K562 (cell line): ENCODE measurements around the gene SHB. TPM values are rescaled to one million over a fixed set of nuclear protein-coding genes. Genes with fewer than 3 reads are reported as not detected.

Source experiments
- ATF3 ChIP-seq, 2 experiments: fragments of 450-650 bp in 1 of 2; sonication (generic) in 1 of 2; formaldehyde crosslinking in 1 of 2; IDR thresholded peaks in 1 of 2; conservative IDR thresholded peaks in 1 of 2; 2 replicates each; pipeline versions ENCODE4 v1.6.1 to v1.8.1; 2016 to 2023; ENCODE audit warnings: mild to moderate bottlenecking in 2 of 2, moderate library complexity in 2 of 2, inconsistent platforms in 1 of 2, missing genetic modification reagents in 1 of 2
- CBX3 ChIP-seq, 2 experiments: IDR thresholded peaks; 1 replicate in 1 of 2; 2 replicates in 1 of 2; pipeline ENCODE4 v1.6.1; 2012; ENCODE audit warnings: inconsistent platforms in 2 of 2, low read length in 2 of 2, borderline replicate concordance in 1 of 2, control low read depth in 1 of 2
- CCAR2 ChIP-seq: fragments of 200-400 bp; formaldehyde crosslinking; IDR thresholded peaks from 2 replicates; pipeline ENCODE4 v1.6.1; 2017; ENCODE audit warnings: mild to moderate bottlenecking, low read depth, low read length
- CGGBP1 ChIP-seq: fragments of 250-450 bp; sonication (Bioruptor Pico); IDR thresholded peaks from 2 replicates; pipeline ENCODE4 v1.9.0; 2021; ENCODE audit warnings: mild to moderate bottlenecking
- FOSL1 ChIP-seq: fragments of 200-800 bp; sonication (Bioruptor generic); conservative IDR thresholded peaks from 2 replicates; pipeline ENCODE4 v1.6.1; 2016; ENCODE audit warnings: missing genetic modification characterization, missing compliant biosample characterization
- MEIS2 ChIP-seq: fragments of 450-650 bp; IDR thresholded peaks from 2 replicates; pipeline ENCODE4 v1.6.1; 2014; ENCODE audit warnings: mild to moderate bottlenecking; ENCODE audit not compliant: partially characterized antibody
- MTA3 ChIP-seq: fragments of 450-650 bp; formaldehyde crosslinking; IDR thresholded peaks from 2 replicates; pipeline ENCODE4 v1.6.1; 2017; ENCODE audit warnings: mild to moderate bottlenecking, borderline replicate concordance
- NBN ChIP-seq: fragments of 450-650 bp; IDR thresholded peaks from 2 replicates; pipeline ENCODE4 v1.6.1; 2016; ENCODE audit warnings: low read depth, mild to moderate bottlenecking
- PBX2 ChIP-seq, 2 experiments: IDR thresholded peaks in 1 of 2; conservative IDR thresholded peaks in 1 of 2; 2 replicates each; pipeline ENCODE4 v1.6.1; 2016; ENCODE audit warnings: low read depth in 2 of 2, mild to moderate bottlenecking in 1 of 2, missing compliant biosample characterization in 1 of 2, missing genetic modification characterization in 1 of 2, moderate library complexity in 1 of 2
- PPARD ChIP-seq: fragments of 250-450 bp; sonication (Bioruptor Pico); IDR thresholded peaks from 2 replicates; pipeline ENCODE4 v1.8.0; 2022; ENCODE audit warnings: inconsistent platforms, mild to moderate bottlenecking, moderate library complexity
- RFX7 ChIP-seq: fragments of 250-450 bp; sonication (Bioruptor Pico); IDR thresholded peaks from 2 replicates; pipeline ENCODE4 v1.5.1; 2021; ENCODE audit warnings: mild to moderate bottlenecking
- SMARCA4 ChIP-seq: fragments of 450-650 bp; IDR thresholded peaks from 2 replicates; pipeline ENCODE4 v1.6.1; 2016
- SRSF1 ChIP-seq: fragments of 200-400 bp; formaldehyde crosslinking; IDR thresholded peaks from 2 replicates; pipeline ENCODE4 v1.6.1; 2017; ENCODE audit warnings: mild to moderate bottlenecking, low read depth, low read length, moderate library complexity
- ZBTB33 ChIP-seq: sonication (generic); formaldehyde crosslinking; IDR thresholded peaks from 2 replicates; pipeline ENCODE4 v1.8.1; 2023; ENCODE audit warnings: mild to moderate bottlenecking, missing genetic modification reagents
- ZNF239 ChIP-seq: fragments of 250-450 bp; sonication (Bioruptor Pico); IDR thresholded peaks from 2 replicates; pipeline ENCODE4 v1.4.0; 2020; ENCODE audit warnings: mild to moderate bottlenecking
- ZNF263 ChIP-seq: sonication (generic); formaldehyde crosslinking; IDR thresholded peaks from 2 replicates; pipeline ENCODE4 v1.8.0; 2022; ENCODE audit warnings: mild to moderate bottlenecking, missing genetic modification reagents, borderline replicate concordance
- ZNF511 ChIP-seq: sonication (generic); formaldehyde crosslinking; IDR thresholded peaks from 2 replicates; pipeline ENCODE4 v1.8.0; 2022; ENCODE audit warnings: mild to moderate bottlenecking, missing genetic modification reagents
- ZNF696 ChIP-seq: fragments of 250-450 bp; sonication (Bioruptor Pico); conservative IDR thresholded peaks from 2 replicates; pipeline ENCODE4 v1.4.0; 2020; ENCODE audit warnings: mild to moderate bottlenecking, moderate library complexity
- ZNF717 ChIP-seq: fragments of 250-450 bp; sonication (Bioruptor Pico); IDR thresholded peaks from 2 replicates; pipeline ENCODE4 v1.5.0; 2021
- polyA plus RNA-seq, 8 experiments: library from polyadenylated mRNA; depleted of rRNA in 4 of 8; stranded (reverse) in 5 of 8; unstranded in 3 of 8; fragments of >200 nt; fragmentation: Nextera tagmentation in 2 of 8; fragmentation: Illumina TruSeq in 1 of 8; extraction: Ambion mirVana in 2 of 8; extraction: Trizol in 1 of 8; gene quantifications; 2 replicates each; pipeline versions ENCODE4 v1.2.1 to v1.2.3, GENCODE V29; 2011 to 2014; ENCODE audit warnings: inconsistent platforms in 1 of 8, missing spikeins in 1 of 8
- total RNA-seq, 7 experiments: library from RNA; depleted of rRNA in 6 of 7; stranded (reverse); fragments of >200 nt in 6 of 7; fragmentation: Illumina TruSeq in 2 of 7; extraction: Trizol in 2 of 7; gene quantifications; 2 replicates each; pipeline versions ENCODE4 v1.2.1 to v1.2.3, GENCODE V29; 2011 to 2021; ENCODE audit warnings: low replicate concordance in 1 of 7

SHB gene
- total and polyA plus RNA-seq, 9 of the 15 experiments (the other 6 are each of a cell fraction or from before 2014, with no cell fraction given) = 0.78 to 16.0 (median 5.3) TPM

- TF ChIP-seq PBX2 (CRISPR knock-in tag; IDR thresholded peaks at IDR 0.05; ENCODE audit: low read depth) = no peak
- TF ChIP-seq PBX2 (tag; conservative IDR thresholded peaks at IDR 0.05; ENCODE audit: low read depth) = peak; percentile 31; the same call in 1 of the 2 replicates
- peak; percentile 42 for TF ChIP-seq ZBTB33
- no peak for TF ChIP-seq RFX7
- TF ChIP-seq ZNF239 (CRISPR knock-in tag) = no peak
- no peak for TF ChIP-seq MTA3
- TF ChIP-seq CBX3 (IDR thresholded peaks at IDR 0.05; ENCODE audit: borderline replicate concordance in 1 of 2, low read length in 2 of 2) = no peak
- TF ChIP-seq FOSL1 (tag) = peak; percentile 64
- peak; percentile 50 for TF ChIP-seq MEIS2
- peak; percentile 79 for TF ChIP-seq ATF3 (IDR thresholded peaks at IDR 0.05)
- TF ChIP-seq ATF3 (CRISPR knock-in tag; conservative IDR thresholded peaks at IDR 0.05) = no peak
- no peak for TF ChIP-seq ZNF511 (CRISPR knock-in tag)
- TF ChIP-seq ZNF696 (CRISPR knock-in tag) = no peak
- TF ChIP-seq SMARCA4 = no peak
- TF ChIP-seq ZNF263 (CRISPR knock-in tag) = no peak
- TF ChIP-seq SRSF1 = no peak
- TF ChIP-seq CGGBP1 (CRISPR knock-in tag) = no peak
- TF ChIP-seq NBN = no peak
- no peak for TF ChIP-seq CCAR2
- no peak for TF ChIP-seq ZNF717
- no peak for TF ChIP-seq PPARD (CRISPR knock-in tag)
These were observed 104.9 kb downstream of the SHB start (continued) for GRCh38 chr9:37963936-37964739.
